ENCODE data around the gene DUSP23.

GRCh38 chr1:159737238-159737916 lies 43.4 kb upstream of the DUSP23 start:
- TF ChIP-seq CTCF (IDR thresholded peaks at IDR 0.05) (no peak), POLR2AphosphoS5 (IDR thresholded peaks at IDR 0.05) (no peak)
